Measurements from ENCODE around the gene PLCG2.
"Not testable (repeated sequence)": the region's sequence is repeated elsewhere in the genome, so short reads cannot be mapped to it uniquely, and the experiment has no call there.

Gene PLCG2

DNA sequence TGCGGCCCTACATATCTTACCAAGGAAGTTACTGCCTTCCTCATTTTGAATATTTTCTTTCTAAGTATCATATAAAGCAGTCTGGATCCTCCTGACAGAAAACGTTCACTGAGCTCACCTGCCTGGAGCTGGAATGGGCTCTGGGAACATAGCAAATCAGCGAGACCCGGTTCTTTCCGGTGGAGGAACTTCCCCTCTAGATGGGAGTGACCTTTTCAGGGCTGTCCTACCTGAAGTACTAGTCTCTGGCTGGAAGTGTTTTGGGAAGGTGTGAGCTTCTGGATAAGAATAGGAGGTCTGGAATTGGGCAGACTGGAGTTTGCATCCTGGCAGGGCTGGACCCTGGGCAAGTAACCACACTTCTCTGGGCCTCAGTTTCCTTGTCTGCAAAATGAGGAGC, 152.8 kb downstream of the PLCG2 start:
- no peak for TF ChIP-seq ZFX (IDR thresholded peaks at IDR 0.05; ENCODE audit: borderline replicate concordance)
- TF ChIP-seq, protein P1, sequence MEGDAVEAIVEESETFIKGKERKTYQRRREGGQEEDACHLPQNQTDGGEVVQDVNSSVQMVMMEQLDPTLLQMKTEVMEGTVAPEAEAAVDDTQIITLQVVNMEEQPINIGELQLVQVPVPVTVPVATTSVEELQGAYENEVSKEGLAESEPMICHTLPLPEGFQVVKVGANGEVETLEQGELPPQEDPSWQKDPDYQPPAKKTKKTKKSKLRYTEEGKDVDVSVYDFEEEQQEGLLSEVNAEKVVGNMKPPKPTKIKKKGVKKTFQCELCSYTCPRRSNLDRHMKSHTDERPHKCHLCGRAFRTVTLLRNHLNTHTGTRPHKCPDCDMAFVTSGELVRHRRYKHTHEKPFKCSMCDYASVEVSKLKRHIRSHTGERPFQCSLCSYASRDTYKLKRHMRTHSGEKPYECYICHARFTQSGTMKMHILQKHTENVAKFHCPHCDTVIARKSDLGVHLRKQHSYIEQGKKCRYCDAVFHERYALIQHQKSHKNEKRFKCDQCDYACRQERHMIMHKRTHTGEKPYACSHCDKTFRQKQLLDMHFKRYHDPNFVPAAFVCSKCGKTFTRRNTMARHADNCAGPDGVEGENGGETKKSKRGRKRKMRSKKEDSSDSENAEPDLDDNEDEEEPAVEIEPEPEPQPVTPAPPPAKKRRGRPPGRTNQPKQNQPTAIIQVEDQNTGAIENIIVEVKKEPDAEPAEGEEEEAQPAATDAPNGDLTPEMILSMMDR (IDR thresholded peaks at IDR 0.05): no peak
- H3K27ac ChIP-seq: no peak overlapping the region

DNA sequence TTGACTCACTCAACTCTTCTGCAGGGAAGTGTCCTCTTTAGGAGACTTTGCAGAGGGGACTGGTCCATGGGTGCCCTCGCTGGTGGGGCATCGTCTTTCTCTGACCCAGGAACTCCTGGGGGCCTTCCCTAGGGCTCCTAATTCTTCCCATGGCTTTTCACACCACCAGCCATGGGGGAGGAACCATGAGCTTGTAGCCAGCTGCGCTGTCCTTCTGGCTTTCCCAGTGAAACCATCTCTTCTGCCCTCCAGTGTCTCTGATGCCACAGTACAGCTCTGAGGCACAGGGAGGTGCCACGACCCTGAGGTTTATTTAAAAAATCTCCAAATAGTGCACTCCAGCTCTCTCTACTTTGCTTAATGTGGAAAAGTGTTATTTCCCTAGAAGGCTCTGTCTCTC, 153.6 kb downstream of the PLCG2 start:
- TF ChIP-seq, protein P1 (IDR thresholded peaks at IDR 0.05): no peak
- no peak for TF ChIP-seq ZFX (IDR thresholded peaks at IDR 0.05; ENCODE audit: borderline replicate concordance)
- H3K27ac ChIP-seq: no peak overlapping the region

DNA sequence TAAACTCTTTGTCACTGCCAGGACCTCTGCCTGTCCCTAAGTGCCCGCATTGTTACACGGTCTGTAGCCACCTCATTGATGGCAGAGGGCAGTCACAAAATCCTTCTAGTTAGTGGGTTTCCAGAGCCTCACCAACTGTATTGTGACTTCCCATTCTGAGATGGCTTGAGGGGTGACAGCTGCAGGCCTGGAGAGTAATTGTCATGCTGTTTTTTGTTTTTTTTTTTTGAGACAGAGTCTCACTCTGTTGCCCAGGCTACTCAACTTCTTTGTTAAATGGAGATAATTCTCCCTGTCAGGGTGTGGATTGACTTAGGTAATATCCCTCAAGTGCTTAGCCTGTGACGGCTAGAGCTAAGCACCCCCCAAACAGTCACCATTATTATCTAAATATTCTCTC, 154.3 kb downstream of the PLCG2 start:
- TF ChIP-seq, protein P1 (IDR thresholded peaks at IDR 0.05): no peak
- TF ChIP-seq ZFX (IDR thresholded peaks at IDR 0.05; ENCODE audit: borderline replicate concordance): no peak
- H3K27ac ChIP-seq: no peak overlapping the region

DNA sequence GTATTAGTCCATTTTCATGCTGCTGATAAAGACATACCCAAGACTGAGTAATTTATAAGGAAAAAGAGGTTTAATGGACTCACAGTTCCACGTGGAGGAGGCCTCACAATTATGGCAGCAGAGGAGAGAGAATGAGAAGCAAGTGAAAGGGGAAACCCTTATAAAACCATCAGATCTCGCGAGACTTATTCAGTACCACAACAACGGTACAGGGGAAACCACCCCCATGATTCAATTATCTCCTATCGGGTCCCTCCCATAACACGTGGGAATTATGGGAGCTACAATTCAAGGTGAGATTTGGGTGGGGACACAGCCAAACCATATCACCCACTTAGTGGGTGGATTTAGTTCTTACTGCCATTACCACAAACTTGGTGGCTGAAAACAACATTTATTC, 155.6 kb downstream of the PLCG2 start:
- H3K27ac ChIP-seq: not testable (repeated sequence)

GRCh38 chr16:81936209-81937000, 157.3 kb downstream of the PLCG2 start:
- H3K27ac ChIP-seq: no peak overlapping the region
- no peak for TF ChIP-seq ZFX (IDR thresholded peaks at IDR 0.05; ENCODE audit: borderline replicate concordance)
- TF ChIP-seq, protein P1 (IDR thresholded peaks at IDR 0.05): no peak

GRCh38 chr16:81937305-81938038, 158.4 kb downstream of the PLCG2 start:
- H3K27ac ChIP-seq: no peak overlapping the region
- TF ChIP-seq, protein P1 (IDR thresholded peaks at IDR 0.05): no peak
- no peak for TF ChIP-seq ZFX (IDR thresholded peaks at IDR 0.05; ENCODE audit: borderline replicate concordance)

GRCh38 chr16:81938326-81939163, 159.5 kb downstream of the PLCG2 start:
- TF ChIP-seq, protein P1 (IDR thresholded peaks at IDR 0.05): no peak
- no peak for TF ChIP-seq ZFX (IDR thresholded peaks at IDR 0.05; ENCODE audit: borderline replicate concordance)
- no peak overlapping the region for H3K27ac ChIP-seq
